HepG2 (cell line): ENCODE results near the gene ANKRD55. TPM values are rescaled to one million over a fixed set of nuclear protein-coding genes. Genes with fewer than 3 reads are reported as not detected.

ENCODE experiments used
- ATAC-seq: fragments of 200-7000 bp; cut with Tn5 transposase; 3 replicates; pipeline ENCODE4 v1.9.1; 2020; ENCODE audit warnings: mild to moderate bottlenecking, moderate library complexity
- BruUV-seq: library from RNA; stranded (reverse); fragments of 400-500 nt; replicated peaks from 2 replicates; lab custom pipeline; 2021; lab: Mats Ljungman, UMichigan
- CTCF ChIA-PET: fragments of 300-600 bp; formaldehyde crosslinking; extraction: SDS; loops from one replicate; lab custom pipeline; 2021; ENCODE audit warnings: low total read pairs, inconsistent platforms, low intra/inter-chr PET ratio; lab: Yijun Ruan, JAX
- POLR2A ChIA-PET: fragments of 350-600 bp; sonication (Branson Sonifier 250); formaldehyde crosslinking; loops from one replicate; lab custom pipeline; 2020; ENCODE audit warnings: antibody characterized with exemption, inconsistent platforms; lab: Yijun Ruan, JAX
- DNase-seq: peaks from one replicate; pipeline ENCODE4 v3.0.0-alpha.2; 2015; ENCODE audit warnings: low spot score
- FAIRE-seq: peaks from 3 replicates; lab custom pipeline; 2011; peaks lifted over from hg19 to GRCh38; lab: Jason Lieb, UNC
- H2AFZ ChIP-seq: one replicate; pipeline ENCODE4 v1.6.1; 2011; ENCODE audit warnings: low read length, inconsistent platforms
- H3K27ac ChIP-seq: fragments of 300-600 bp; 3 replicates; pipeline ENCODE4 v1.8.0; 2011; ENCODE audit warnings: mixed run types, mild to moderate bottlenecking, mixed read lengths, low read length, inconsistent platforms; ENCODE audit not compliant: insufficient read depth; ENCODE audit errors: extremely low read length
- H3K27me3 ChIP-seq, 2 experiments: fragments of 200-600 bp in 1 of 2; 2 replicates in 1 of 2; 3 replicates in 1 of 2; pipeline versions ENCODE4 v1.6.0 to v1.8.0; 2011; ENCODE audit warnings: low read length in 2 of 2, mild to moderate bottlenecking in 2 of 2, moderate library complexity in 2 of 2, inconsistent platforms in 1 of 2; ENCODE audit not compliant: insufficient read depth in 2 of 2, control insufficient read depth in 1 of 2
- H3K36me3 ChIP-seq, 2 experiments: fragments of 200-600 bp in 1 of 2; replicated peaks in 1 of 2; 2 replicates in 1 of 2; 3 replicates in 1 of 2; pipeline versions ENCODE4 v1.5.1 to v1.8.0; 2011; ENCODE audit warnings: low read length in 2 of 2, inconsistent platforms in 1 of 2; ENCODE audit not compliant: insufficient read depth in 2 of 2, control insufficient read depth in 1 of 2
- H3K4me1 ChIP-seq: 2 replicates; pipeline ENCODE4 v1.5.1; 2012; ENCODE audit warnings: low read length, inconsistent platforms; ENCODE audit not compliant: insufficient read depth
- H3K4me2 ChIP-seq: 2 replicates; pipeline ENCODE4 v1.6.0; 2011; ENCODE audit warnings: low read depth, low read length, inconsistent platforms
- H3K4me3 ChIP-seq, 3 experiments: fragments of 200-600 bp in 1 of 3; sonication (generic), shearing (Covaris generic) in 1 of 3; replicated peaks in 1 of 3; 2 replicates each; pipeline ENCODE4 v1.5.1; 2011 to 2016; ENCODE audit warnings: low read length in 3 of 3, inconsistent platforms in 2 of 3, low read depth in 2 of 3, mild to moderate bottlenecking in 2 of 3, control low read depth in 1 of 3, mixed read lengths in 1 of 3; ENCODE audit not compliant: insufficient read depth in 1 of 3
- H3K79me2 ChIP-seq: one replicate; pipeline ENCODE4 v1.6.1; 2011; ENCODE audit warnings: low read length, inconsistent platforms; ENCODE audit not compliant: insufficient read depth
- H3K9ac ChIP-seq: 2 replicates; pipeline ENCODE4 v1.6.0; 2011; ENCODE audit warnings: mild to moderate bottlenecking, low read depth, low read length, inconsistent platforms; ENCODE audit not compliant: insufficient read depth
- H3K9me3 ChIP-seq: 2 replicates; pipeline ENCODE4 v1.5.1; 2012; ENCODE audit warnings: mild to moderate bottlenecking, low read length
- H4K20me1 ChIP-seq: 2 replicates; pipeline ENCODE4 v1.6.0; 2011; ENCODE audit warnings: inconsistent platforms, mild to moderate bottlenecking, low read length, moderate library complexity; ENCODE audit not compliant: insufficient read depth
- AGO2 ChIP-seq: fragments of 200-400 bp; formaldehyde crosslinking; optimal IDR thresholded peaks from 2 replicates; pipeline ENCODE3; 2017; ENCODE audit warnings: mild to moderate bottlenecking, low read depth, low read length, moderate library complexity
- ATRX ChIP-seq: sonication (generic); formaldehyde crosslinking; IDR thresholded peaks from 2 replicates; pipeline ENCODE4 v1.4.0; 2020; ENCODE audit warnings: missing genetic modification reagents, borderline replicate concordance
- MAFK ChIP-seq, 2 experiments: IDR thresholded peaks in 1 of 2; conservative IDR thresholded peaks in 1 of 2; 2 replicates each; pipeline ENCODE4 v1.6.1; 2011; ENCODE audit warnings: improper control_type of control experiment in 2 of 2, low read length in 2 of 2
- NFE2 ChIP-seq: sonication (generic); formaldehyde crosslinking; IDR thresholded peaks from 2 replicates; pipeline ENCODE4 v1.4.0; 2020; ENCODE audit warnings: missing genetic modification reagents
- NFYC ChIP-seq: IDR thresholded peaks from 2 replicates; pipeline ENCODE4 v1.6.1; 2016; ENCODE audit warnings: missing genetic modification reagents, missing compliant biosample characterization
- SKI ChIP-seq: fragments of 450-650 bp; IDR thresholded peaks from one replicate; pipeline ENCODE4 v1.6.1; 2018; ENCODE audit warnings: mild to moderate bottlenecking; ENCODE audit not compliant: partially characterized antibody
- TRAFD1 ChIP-seq: sonication (generic); formaldehyde crosslinking; IDR thresholded peaks from 2 replicates; pipeline ENCODE4 v1.5.1; 2020; ENCODE audit warnings: missing genetic modification reagents, mild to moderate bottlenecking, borderline replicate concordance
- U2AF1 ChIP-seq: fragments of 200-400 bp; formaldehyde crosslinking; optimal IDR thresholded peaks from 2 replicates; pipeline ENCODE3; 2017; ENCODE audit warnings: mild to moderate bottlenecking, low read depth, low read length
- ZKSCAN5 ChIP-seq: sonication (generic); formaldehyde crosslinking; IDR thresholded peaks from 2 replicates; pipeline ENCODE4 v1.5.1; 2020; ENCODE audit warnings: mild to moderate bottlenecking, missing genetic modification reagents
- ZNF75D ChIP-seq: sonication (generic); formaldehyde crosslinking; IDR thresholded peaks from 2 replicates; pipeline ENCODE4 v1.8.1; 2023; ENCODE audit warnings: missing genetic modification reagents, mild to moderate bottlenecking, borderline replicate concordance
- WGBS: methylation state at CpG from one replicate; pipeline ENCODE4 v1.1.6; 2017; ENCODE audit warnings: low lambda C conversion rate; 5-methylcytosine and 5-hydroxymethylcytosine counted together
- in situ Hi-C: cut with HindIII; loops from 2 replicates; pipeline ENCODE4 v1.10.0; 2017; ENCODE audit warnings: low pct_unique_long_range_greater_than_20kb; ENCODE audit not compliant: extremely low pct_ligation_motif_present
- intact Hi-C: fragments of 100-400 bp; cut with micrococcal nuclease; formaldehyde crosslinking; loops from one replicate; pipeline ENCODE4 v1.10.0; 2022; ENCODE audit not compliant: unreplicated experiment
- polyA plus RNA-seq, 8 experiments: library from polyadenylated mRNA; depleted of rRNA in 3 of 8; stranded (reverse) in 7 of 8; unstranded in 1 of 8; fragments of >200 nt; fragmentation: Illumina TruSeq in 4 of 8; extraction: Trizol in 4 of 8; gene quantifications; 2 replicates each; pipeline versions ENCODE4 v1.2.1 to v1.2.3, GENCODE V29; 2011 to 2016; ENCODE audit warnings: low read depth in 4 of 8, missing spikeins in 1 of 8, mixed read lengths in 1 of 8; ENCODE audit not compliant: insufficient read depth in 1 of 8
- total RNA-seq, 5 experiments: library from RNA; depleted of rRNA; stranded (reverse); fragments of >200 nt; fragmentation: Illumina TruSeq; extraction: Trizol; gene quantifications; 2 replicates each; pipeline ENCODE4 v1.2.3, GENCODE V29; 2016; ENCODE audit warnings: low read depth in 1 of 5
- TF ChIP-seq, protein P1 (sequence below): fragments of 450-650 bp; IDR thresholded peaks from 2 replicates; pipeline ENCODE4 v1.6.1; 2016
- TF ChIP-seq, protein P2 (sequence below): sonication (generic); formaldehyde crosslinking; IDR thresholded peaks from 2 replicates; pipeline ENCODE4 v1.4.0; 2020; ENCODE audit warnings: missing genetic modification reagents

Gene ANKRD55
- total and polyA plus RNA-seq, 2 of the 13 experiments (the other 11 are each of a cell fraction or from before 2014, with no cell fraction given), result 0.11 to 0.28 TPM

GRCh38 chr5:56273376-56273955 lies 40.3 kb upstream of the ANKRD55 start:
- H2AFZ ChIP-seq, result no peak overlapping the region
- POLR2A ChIA-PET, result interaction anchor here (0.5 kb wide), 1 partner anchor 208 kb away, joined by 3 read pairs; no protein-coding TSS in a partner anchor
- H3K4me1 ChIP-seq, result peaks cover 34% of the 10 kb centered on the region
- DNase-seq, result no peak
- H4K20me1 ChIP-seq, result no peaks in the 10 kb centered on the region
- in situ Hi-C loops, result loop anchor here (5.0 to 25.0 kb wide), 2 partner anchors 564 to 814 kb away; no protein-coding TSS in a partner anchor
- H3K36me3 ChIP-seq, result no peaks in the 10 kb centered on the region
- no peak overlapping the region for H3K4me2 ChIP-seq
- WGBS, result 94% methylated on average over 4 of the region's 4 CpGs
- no peaks in the 10 kb centered on the region for H3K79me2 ChIP-seq
- BruUV-seq, result no TSS peak
- H3K9me3 ChIP-seq, result no peaks in the 10 kb centered on the region
- H3K9ac ChIP-seq, result no peak overlapping the region
- ATAC-seq, result no peak
- intact Hi-C loops, result loop anchor here (5.0 kb wide), 1 partner anchor 544 kb away; the partner anchor contains the start of gene MAP3K1
- TF ChIP-seq ZKSCAN5 (CRISPR knock-in tag), result no peak
- TF ChIP-seq TRAFD1, result no peak
- TF ChIP-seq U2AF1, result no peak
- no peak for TF ChIP-seq SKI
- no peak for TF ChIP-seq NFE2
- TF ChIP-seq ATRX (CRISPR knock-in tag), result no peak
- TF ChIP-seq, protein P1, sequence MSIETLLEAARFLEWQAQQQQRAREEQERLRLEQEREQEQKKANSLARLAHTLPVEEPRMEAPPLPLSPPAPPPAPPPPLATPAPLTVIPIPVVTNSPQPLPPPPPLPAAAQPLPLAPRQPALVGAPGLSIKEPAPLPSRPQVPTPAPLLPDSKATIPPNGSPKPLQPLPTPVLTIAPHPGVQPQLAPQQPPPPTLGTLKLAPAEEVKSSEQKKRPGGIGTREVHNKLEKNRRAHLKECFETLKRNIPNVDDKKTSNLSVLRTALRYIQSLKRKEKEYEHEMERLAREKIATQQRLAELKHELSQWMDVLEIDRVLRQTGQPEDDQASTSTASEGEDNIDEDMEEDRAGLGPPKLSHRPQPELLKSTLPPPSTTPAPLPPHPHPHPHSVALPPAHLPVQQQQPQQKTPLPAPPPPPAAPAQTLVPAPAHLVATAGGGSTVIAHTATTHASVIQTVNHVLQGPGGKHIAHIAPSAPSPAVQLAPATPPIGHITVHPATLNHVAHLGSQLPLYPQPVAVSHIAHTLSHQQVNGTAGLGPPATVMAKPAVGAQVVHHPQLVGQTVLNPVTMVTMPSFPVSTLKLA, result no peak
- TF ChIP-seq ZNF75D, result no peak
- no peak for TF ChIP-seq AGO2
- TF ChIP-seq NFYC (CRISPR knock-in tag), result no peak
- TF ChIP-seq MAFK (conservative IDR thresholded peaks at IDR 0.05 in 1 of 2, IDR thresholded peaks at IDR 0.05 in 1 of 2; ENCODE audit: low read length in 2 of 2), result no peak
- TF ChIP-seq, protein P2, sequence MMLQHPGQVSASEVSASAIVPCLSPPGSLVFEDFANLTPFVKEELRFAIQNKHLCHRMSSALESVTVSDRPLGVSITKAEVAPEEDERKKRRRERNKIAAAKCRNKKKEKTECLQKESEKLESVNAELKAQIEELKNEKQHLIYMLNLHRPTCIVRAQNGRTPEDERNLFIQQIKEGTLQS (CRISPR knock-in tag), result no peak
- no peak overlapping the region for H3K27ac ChIP-seq
- no peaks in the 10 kb centered on the region for H3K27me3 ChIP-seq
- no peak overlapping the region for H3K4me3 ChIP-seq
- FAIRE-seq, result no peak
- CTCF ChIA-PET, result no interaction called here
